GM12878 (cell line): ENCODE measurements around the gene LTBP3. TPM values are rescaled to one million over a fixed set of nuclear protein-coding genes. Genes with fewer than 3 reads are reported as not detected.

Experiments
- CHD2 ChIP-seq: IDR thresholded peaks from 2 replicates; pipeline ENCODE4 v1.6.1; 2011; ENCODE audit warnings: low read depth, low read length, improper control_type of control experiment, borderline replicate concordance
- EZH2 ChIP-seq: IDR thresholded peaks from 2 replicates; pipeline ENCODE4 v1.6.1; 2012; ENCODE audit warnings: low read depth, mild to moderate bottlenecking, control low read depth, inconsistent platforms, low read length, borderline replicate concordance; ENCODE audit not compliant: control insufficient read depth
- IRF4 ChIP-seq: IDR thresholded peaks from 2 replicates; pipeline ENCODE4 v1.6.1; 2011; ENCODE audit warnings: low read depth, low read length
- MTA3 ChIP-seq: IDR thresholded peaks from 2 replicates; pipeline ENCODE4 v1.6.1; 2012; ENCODE audit warnings: low read length, inconsistent platforms, borderline replicate concordance
- MYB ChIP-seq: fragments of 150-350 bp; IDR thresholded peaks from 2 replicates; pipeline ENCODE4 v1.6.1; 2014; ENCODE audit warnings: mild to moderate bottlenecking, low read depth, low read length, borderline replicate concordance
- MYC ChIP-seq: IDR thresholded peaks from 2 replicates; pipeline ENCODE4 v1.6.1; 2011; ENCODE audit warnings: mild to moderate bottlenecking, low read length, moderate library complexity, inconsistent platforms; ENCODE audit not compliant: insufficient read depth, insufficient replicate concordance, insufficient read length, severe bottlenecking
- NBN ChIP-seq: fragments of 450-650 bp; IDR thresholded peaks from 2 replicates; pipeline ENCODE4 v1.6.1; 2016
- NFYB ChIP-seq: IDR thresholded peaks from 2 replicates; pipeline ENCODE4 v1.6.1; 2011; ENCODE audit warnings: low read depth, mild to moderate bottlenecking, low read length, improper control_type of control experiment, moderate library complexity; ENCODE audit not compliant: insufficient read depth
- NR2F1 ChIP-seq: fragments of 450-650 bp; conservative IDR thresholded peaks from 2 replicates; pipeline ENCODE4 v1.6.1; 2017; ENCODE audit warnings: mild to moderate bottlenecking
- RAD21 ChIP-seq: IDR thresholded peaks from 2 replicates; pipeline ENCODE4 v1.6.1; 2011; ENCODE audit warnings: mild to moderate bottlenecking, low read depth, low read length, moderate library complexity; ENCODE audit not compliant: insufficient read depth
- SIN3A ChIP-seq: IDR thresholded peaks from 2 replicates; pipeline ENCODE4 v1.6.1; 2012; ENCODE audit warnings: low read depth, low read length, improper control_type of control experiment
- SUZ12 ChIP-seq: fragments of 200-600 bp; sonication (generic); IDR thresholded peaks from one replicate; pipeline ENCODE4 v1.6.1; 2018; ENCODE audit warnings: antibody characterized with exemption, mild to moderate bottlenecking; ENCODE audit not compliant: unreplicated experiment
- TBL1XR1 ChIP-seq: IDR thresholded peaks from 2 replicates; pipeline ENCODE4 v1.6.1; 2012; ENCODE audit warnings: low read depth, low read length, improper control_type of control experiment
- polyA plus RNA-seq, 11 experiments: library from polyadenylated mRNA; depleted of rRNA in 4 of 11; unstranded in 6 of 11; stranded (reverse) in 5 of 11; fragments of >200 nt; fragmentation: Nextera tagmentation in 4 of 11; fragmentation: Illumina TruSeq in 1 of 11; extraction: Ambion mirVana in 4 of 11; extraction: Trizol in 1 of 11; gene quantifications; 1 replicate in 1 of 11; 2 replicates in 10 of 11; pipeline versions ENCODE4 v1.2.1 to v1.2.3, GENCODE V29; 2011 to 2016; ENCODE audit warnings: inconsistent platforms in 2 of 11, missing spikeins in 2 of 11, low read depth in 1 of 11
- total RNA-seq, 4 experiments: library from RNA; depleted of rRNA in 3 of 4; stranded (reverse); fragments of >200 nt in 3 of 4; fragmentation: Illumina TruSeq in 1 of 4; extraction: Trizol in 1 of 4; gene quantifications; 2 replicates each; pipeline versions ENCODE4 v1.2.1 to v1.2.3, GENCODE V29; 2013 to 2021
- TF ChIP-seq, protein P1 (sequence below): fragments of 450-650 bp; formaldehyde crosslinking; IDR thresholded peaks from 2 replicates; pipeline ENCODE4 v1.4.0; 2020; ENCODE audit warnings: mild to moderate bottlenecking, moderate library complexity
- TF ChIP-seq, protein P2 (sequence below): IDR thresholded peaks from 2 replicates; pipeline ENCODE4 v1.6.1; 2011; ENCODE audit warnings: borderline replicate concordance, low read depth, mild to moderate bottlenecking, moderate library complexity, mixed read lengths, low read length; ENCODE audit not compliant: insufficient read depth; ENCODE audit errors: extremely low read length
- TF ChIP-seq, protein P3 (sequence below): fragments of 450-650 bp; IDR thresholded peaks from 2 replicates; pipeline ENCODE4 v1.6.1; 2016; ENCODE audit warnings: mild to moderate bottlenecking
- TF ChIP-seq, protein P4 (sequence below): fragments of 450-650 bp; IDR thresholded peaks from 2 replicates; pipeline ENCODE4 v1.6.1; 2014; ENCODE audit warnings: mild to moderate bottlenecking
- TF ChIP-seq, protein P5 (sequence below): fragments of 450-650 bp; IDR thresholded peaks from 2 replicates; pipeline ENCODE4 v1.6.1; 2017; ENCODE audit warnings: antibody characterized with exemption, mild to moderate bottlenecking, moderate library complexity

Gene LTBP3
- total and polyA plus RNA-seq, 10 of the 15 experiments (the other 5 are each of a cell fraction or from before 2014, with no cell fraction given): 2.2 to 12.2 (median 6.2) TPM; not detected in 2

DNA sequence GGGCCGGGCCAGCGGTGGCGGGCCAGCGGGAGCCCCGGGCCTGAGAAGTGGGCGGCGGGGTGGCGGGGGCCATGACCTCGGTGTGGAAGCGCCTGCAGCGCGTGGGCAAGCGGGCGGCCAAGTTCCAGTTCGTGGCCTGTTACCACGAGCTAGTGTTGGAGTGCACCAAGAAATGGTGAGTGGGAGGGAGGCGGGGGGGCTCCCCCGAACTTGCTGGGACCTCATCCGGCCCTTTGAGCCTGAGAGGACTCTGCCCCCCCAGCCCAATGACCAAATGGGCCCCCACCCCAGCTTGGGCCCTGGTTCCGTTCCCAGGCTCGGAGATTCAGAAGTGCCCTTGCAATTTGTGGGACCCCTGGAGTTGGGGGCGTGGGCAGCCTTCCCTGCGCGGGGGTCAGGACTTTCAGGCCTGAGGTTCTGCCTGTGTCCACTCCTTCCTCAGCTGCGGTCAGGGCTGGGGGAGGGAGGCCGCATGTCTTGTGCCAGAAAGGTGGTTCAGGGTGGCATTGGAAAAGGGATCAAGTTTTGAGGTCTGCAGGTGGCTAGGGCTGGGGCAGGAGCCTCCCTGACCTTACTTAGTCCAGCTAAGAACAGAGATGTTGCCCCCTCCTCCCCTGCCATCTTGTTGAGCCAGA is 18.2 kb upstream of the LTBP3 start (continued):
- TF ChIP-seq, protein P1, sequence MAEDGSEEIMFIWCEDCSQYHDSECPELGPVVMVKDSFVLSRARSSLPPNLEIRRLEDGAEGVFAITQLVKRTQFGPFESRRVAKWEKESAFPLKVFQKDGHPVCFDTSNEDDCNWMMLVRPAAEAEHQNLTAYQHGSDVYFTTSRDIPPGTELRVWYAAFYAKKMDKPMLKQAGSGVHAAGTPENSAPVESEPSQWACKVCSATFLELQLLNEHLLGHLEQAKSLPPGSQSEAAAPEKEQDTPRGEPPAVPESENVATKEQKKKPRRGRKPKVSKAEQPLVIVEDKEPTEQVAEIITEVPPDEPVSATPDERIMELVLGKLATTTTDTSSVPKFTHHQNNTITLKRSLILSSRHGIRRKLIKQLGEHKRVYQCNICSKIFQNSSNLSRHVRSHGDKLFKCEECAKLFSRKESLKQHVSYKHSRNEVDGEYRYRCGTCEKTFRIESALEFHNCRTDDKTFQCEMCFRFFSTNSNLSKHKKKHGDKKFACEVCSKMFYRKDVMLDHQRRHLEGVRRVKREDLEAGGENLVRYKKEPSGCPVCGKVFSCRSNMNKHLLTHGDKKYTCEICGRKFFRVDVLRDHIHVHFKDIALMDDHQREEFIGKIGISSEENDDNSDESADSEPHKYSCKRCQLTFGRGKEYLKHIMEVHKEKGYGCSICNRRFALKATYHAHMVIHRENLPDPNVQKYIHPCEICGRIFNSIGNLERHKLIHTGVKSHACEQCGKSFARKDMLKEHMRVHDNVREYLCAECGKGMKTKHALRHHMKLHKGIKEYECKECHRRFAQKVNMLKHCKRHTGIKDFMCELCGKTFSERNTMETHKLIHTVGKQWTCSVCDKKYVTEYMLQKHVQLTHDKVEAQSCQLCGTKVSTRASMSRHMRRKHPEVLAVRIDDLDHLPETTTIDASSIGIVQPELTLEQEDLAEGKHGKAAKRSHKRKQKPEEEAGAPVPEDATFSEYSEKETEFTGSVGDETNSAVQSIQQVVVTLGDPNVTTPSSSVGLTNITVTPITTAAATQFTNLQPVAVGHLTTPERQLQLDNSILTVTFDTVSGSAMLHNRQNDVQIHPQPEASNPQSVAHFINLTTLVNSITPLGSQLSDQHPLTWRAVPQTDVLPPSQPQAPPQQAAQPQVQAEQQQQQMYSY (CRISPR knock-in tag): no peak
- TF ChIP-seq SUZ12: no peak
- no peak for TF ChIP-seq NFYB
- TF ChIP-seq MYB: no peak
- TF ChIP-seq SIN3A: no peak
- TF ChIP-seq, protein P2, sequence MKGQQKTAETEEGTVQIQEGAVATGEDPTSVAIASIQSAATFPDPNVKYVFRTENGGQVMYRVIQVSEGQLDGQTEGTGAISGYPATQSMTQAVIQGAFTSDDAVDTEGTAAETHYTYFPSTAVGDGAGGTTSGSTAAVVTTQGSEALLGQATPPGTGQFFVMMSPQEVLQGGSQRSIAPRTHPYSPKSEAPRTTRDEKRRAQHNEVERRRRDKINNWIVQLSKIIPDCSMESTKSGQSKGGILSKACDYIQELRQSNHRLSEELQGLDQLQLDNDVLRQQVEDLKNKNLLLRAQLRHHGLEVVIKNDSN: no peak
- TF ChIP-seq, protein P3, sequence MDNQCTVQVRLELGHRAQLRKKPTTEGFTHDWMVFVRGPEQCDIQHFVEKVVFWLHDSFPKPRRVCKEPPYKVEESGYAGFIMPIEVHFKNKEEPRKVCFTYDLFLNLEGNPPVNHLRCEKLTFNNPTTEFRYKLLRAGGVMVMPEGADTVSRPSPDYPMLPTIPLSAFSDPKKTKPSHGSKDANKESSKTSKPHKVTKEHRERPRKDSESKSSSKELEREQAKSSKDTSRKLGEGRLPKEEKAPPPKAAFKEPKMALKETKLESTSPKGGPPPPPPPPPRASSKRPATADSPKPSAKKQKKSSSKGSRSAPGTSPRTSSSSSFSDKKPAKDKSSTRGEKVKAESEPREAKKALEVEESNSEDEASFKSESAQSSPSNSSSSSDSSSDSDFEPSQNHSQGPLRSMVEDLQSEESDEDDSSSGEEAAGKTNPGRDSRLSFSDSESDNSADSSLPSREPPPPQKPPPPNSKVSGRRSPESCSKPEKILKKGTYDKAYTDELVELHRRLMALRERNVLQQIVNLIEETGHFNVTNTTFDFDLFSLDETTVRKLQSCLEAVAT: no peak
- TF ChIP-seq RAD21: no peak
- 0 out of 2 replicates have a peak, but pooled peaks have one; percentile 43 for TF ChIP-seq TBL1XR1
- TF ChIP-seq EZH2: no peak
- TF ChIP-seq NR2F1: peak; percentile 88
- no peak for TF ChIP-seq IRF4
- TF ChIP-seq, protein P4, sequence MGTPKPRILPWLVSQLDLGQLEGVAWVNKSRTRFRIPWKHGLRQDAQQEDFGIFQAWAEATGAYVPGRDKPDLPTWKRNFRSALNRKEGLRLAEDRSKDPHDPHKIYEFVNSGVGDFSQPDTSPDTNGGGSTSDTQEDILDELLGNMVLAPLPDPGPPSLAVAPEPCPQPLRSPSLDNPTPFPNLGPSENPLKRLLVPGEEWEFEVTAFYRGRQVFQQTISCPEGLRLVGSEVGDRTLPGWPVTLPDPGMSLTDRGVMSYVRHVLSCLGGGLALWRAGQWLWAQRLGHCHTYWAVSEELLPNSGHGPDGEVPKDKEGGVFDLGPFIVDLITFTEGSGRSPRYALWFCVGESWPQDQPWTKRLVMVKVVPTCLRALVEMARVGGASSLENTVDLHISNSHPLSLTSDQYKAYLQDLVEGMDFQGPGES: no peak
- no peak for TF ChIP-seq MTA3
- no peak for TF ChIP-seq CHD2
- no peak for TF ChIP-seq MYC
- TF ChIP-seq NBN: no peak
- TF ChIP-seq, protein P5, sequence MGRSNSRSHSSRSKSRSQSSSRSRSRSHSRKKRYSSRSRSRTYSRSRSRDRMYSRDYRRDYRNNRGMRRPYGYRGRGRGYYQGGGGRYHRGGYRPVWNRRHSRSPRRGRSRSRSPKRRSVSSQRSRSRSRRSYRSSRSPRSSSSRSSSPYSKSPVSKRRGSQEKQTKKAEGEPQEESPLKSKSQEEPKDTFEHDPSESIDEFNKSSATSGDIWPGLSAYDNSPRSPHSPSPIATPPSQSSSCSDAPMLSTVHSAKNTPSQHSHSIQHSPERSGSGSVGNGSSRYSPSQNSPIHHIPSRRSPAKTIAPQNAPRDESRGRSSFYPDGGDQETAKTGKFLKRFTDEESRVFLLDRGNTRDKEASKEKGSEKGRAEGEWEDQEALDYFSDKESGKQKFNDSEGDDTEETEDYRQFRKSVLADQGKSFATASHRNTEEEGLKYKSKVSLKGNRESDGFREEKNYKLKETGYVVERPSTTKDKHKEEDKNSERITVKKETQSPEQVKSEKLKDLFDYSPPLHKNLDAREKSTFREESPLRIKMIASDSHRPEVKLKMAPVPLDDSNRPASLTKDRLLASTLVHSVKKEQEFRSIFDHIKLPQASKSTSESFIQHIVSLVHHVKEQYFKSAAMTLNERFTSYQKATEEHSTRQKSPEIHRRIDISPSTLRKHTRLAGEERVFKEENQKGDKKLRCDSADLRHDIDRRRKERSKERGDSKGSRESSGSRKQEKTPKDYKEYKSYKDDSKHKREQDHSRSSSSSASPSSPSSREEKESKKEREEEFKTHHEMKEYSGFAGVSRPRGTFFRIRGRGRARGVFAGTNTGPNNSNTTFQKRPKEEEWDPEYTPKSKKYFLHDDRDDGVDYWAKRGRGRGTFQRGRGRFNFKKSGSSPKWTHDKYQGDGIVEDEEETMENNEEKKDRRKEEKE: 0 out of 2 replicates have a peak, but pooled peaks have one; percentile 49
